ENCODE results near the gene PLAAT2. TPM values are rescaled to one million over a fixed set of nuclear protein-coding genes. Genes with fewer than 3 reads are reported as not detected.

Gene PLAAT2
- total and polyA plus RNA-seq, 10 donors = 0.16 to 1.3 (median 0.18) TPM; not detected in 7

DNA sequence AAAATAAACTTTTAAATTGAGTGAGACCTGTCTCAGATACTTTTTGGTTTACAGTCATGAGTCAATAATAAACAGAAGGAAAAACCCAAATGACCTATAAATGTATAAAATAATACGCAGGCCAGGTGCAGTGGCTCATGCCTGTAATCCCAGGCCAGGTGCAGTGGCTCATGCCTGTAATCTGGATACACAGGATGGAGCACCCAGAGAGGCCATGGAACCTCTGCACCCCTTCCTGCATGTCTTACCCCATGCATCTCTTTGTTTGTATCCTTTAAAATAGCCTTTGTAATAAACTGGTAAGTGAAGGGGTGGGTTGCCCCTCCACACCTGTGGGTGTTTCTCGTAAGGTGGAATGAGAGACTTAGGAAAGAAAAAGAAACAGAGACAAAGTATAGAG lies 35.5 kb downstream of the PLAAT2 start:
- peaks cover 0 to 11% (median 3%) of the 10 kb centered on the region in 8 donors for H3K9me3 ChIP-seq
- H3K4me1 ChIP-seq = peaks cover 8 to 35% (median 16%) of the 10 kb centered on the region in 6 donors
- no peak for DNase-seq
- H3K4me3 ChIP-seq = no peak overlapping the region
- H3K27me3 ChIP-seq (replicated peaks in 1 of 7) = no peaks in the 10 kb centered on the region
- TF ChIP-seq, protein P1, sequence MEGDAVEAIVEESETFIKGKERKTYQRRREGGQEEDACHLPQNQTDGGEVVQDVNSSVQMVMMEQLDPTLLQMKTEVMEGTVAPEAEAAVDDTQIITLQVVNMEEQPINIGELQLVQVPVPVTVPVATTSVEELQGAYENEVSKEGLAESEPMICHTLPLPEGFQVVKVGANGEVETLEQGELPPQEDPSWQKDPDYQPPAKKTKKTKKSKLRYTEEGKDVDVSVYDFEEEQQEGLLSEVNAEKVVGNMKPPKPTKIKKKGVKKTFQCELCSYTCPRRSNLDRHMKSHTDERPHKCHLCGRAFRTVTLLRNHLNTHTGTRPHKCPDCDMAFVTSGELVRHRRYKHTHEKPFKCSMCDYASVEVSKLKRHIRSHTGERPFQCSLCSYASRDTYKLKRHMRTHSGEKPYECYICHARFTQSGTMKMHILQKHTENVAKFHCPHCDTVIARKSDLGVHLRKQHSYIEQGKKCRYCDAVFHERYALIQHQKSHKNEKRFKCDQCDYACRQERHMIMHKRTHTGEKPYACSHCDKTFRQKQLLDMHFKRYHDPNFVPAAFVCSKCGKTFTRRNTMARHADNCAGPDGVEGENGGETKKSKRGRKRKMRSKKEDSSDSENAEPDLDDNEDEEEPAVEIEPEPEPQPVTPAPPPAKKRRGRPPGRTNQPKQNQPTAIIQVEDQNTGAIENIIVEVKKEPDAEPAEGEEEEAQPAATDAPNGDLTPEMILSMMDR (IDR thresholded peaks at IDR 0.05 in 8 of 11, conservative IDR thresholded peaks at IDR 0.05 in 3 of 11) = no peak
- TF ChIP-seq POLR2A (IDR thresholded peaks at IDR 0.05) (no peak), POLR2AphosphoS5 (IDR thresholded peaks at IDR 0.05) (no peak)
- WGBS, 5 donors = 73 to 90% (median 84%) methylated on average over 2 of the region's 2 CpGs
- no peak overlapping the region for H3K27ac ChIP-seq
- intact Hi-C loops (cut with DNase I; ENCODE audit: low total_unique reads) = no loop called here
- no peaks in the 10 kb centered on the region for H3K36me3 ChIP-seq

DNA sequence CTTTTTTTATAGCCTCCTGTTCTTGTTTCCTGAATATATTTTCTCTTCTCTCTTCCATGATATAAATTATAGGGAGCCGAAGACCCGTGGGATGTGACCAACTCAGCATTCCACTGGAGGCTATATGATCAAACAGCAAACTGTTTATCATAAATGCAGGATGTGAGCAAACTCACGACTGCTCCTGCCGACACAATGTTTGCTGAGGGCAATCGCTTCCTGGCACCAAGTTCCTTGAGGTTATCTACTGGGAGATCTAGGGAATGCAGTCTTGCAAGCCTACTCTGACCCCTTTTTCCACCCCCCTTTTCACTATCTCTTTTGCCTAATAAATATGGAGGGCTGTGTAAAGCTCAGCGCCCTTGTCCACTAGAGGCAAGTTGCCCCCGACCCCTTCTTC lies 40.0 kb downstream of the PLAAT2 start:
- TF ChIP-seq POLR2AphosphoS5 (IDR thresholded peaks at IDR 0.05) = no peak
- TF ChIP-seq, protein P1 (IDR thresholded peaks at IDR 0.05 in 8 of 11, conservative IDR thresholded peaks at IDR 0.05 in 3 of 11) = no peak
- TF ChIP-seq POLR2A (IDR thresholded peaks at IDR 0.05) = no peak
- H3K36me3 ChIP-seq = no peaks in the 10 kb centered on the region
- H3K27me3 ChIP-seq (replicated peaks in 1 of 7) = no peaks in the 10 kb centered on the region
- no peak for DNase-seq
- 82 to 92% (median 87%) methylated on average over 7 of the region's 7 CpGs for WGBS, 5 donors
- no peak overlapping the region for H3K27ac ChIP-seq
- H3K4me3 ChIP-seq = no peak overlapping the region
- H3K4me1 ChIP-seq = peaks cover 0 to 23% (median 3%) of the 10 kb centered on the region in 6 donors
- intact Hi-C loops (cut with DNase I; ENCODE audit: low total_unique reads) = no loop called here
- peaks cover 0 to 11% (median 5%) of the 10 kb centered on the region in 8 donors for H3K9me3 ChIP-seq

DNA sequence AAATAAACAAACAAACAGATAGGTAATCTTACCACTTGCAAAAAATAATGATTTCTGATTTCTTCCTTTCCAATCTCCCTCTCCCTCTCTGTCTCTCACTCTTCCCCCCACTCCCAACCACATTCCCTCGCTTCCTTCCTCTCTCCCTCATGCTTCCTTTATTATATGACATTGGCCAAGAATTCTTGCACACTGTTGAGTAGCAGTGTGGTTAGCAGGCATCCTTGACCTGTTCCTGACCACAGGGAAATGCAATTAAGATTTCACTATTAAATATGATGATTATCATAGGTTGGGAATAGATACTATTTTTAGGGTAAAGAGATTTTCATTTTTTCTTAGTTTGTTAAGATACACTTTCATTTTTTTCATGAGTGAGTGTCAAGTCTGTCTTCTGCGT lies 41.3 kb downstream of the PLAAT2 start:
- no peak for TF ChIP-seq POLR2AphosphoS5 (IDR thresholded peaks at IDR 0.05)
- TF ChIP-seq, protein P1 (IDR thresholded peaks at IDR 0.05 in 8 of 11, conservative IDR thresholded peaks at IDR 0.05 in 3 of 11) = no peak
- TF ChIP-seq POLR2A (IDR thresholded peaks at IDR 0.05) = no peak
- no peak for DNase-seq
- Histone ChIP-seq H3K27me3 (replicated peaks in 1 of 7) (no peaks in the 10 kb centered on the region), H3K9me3 (peaks cover 0 to 11% (median 5%) of the 10 kb centered on the region in 8 donors), H3K4me3 (no peak overlapping the region), H3K27ac (no peak overlapping the region), H3K36me3 (peaks cover 0 to 9% (median 0%) of the 10 kb centered on the region in 6 donors), H3K4me1 (peaks cover 0 to 16% (median 3%) of the 10 kb centered on the region in 6 donors)
- intact Hi-C loops (cut with DNase I; ENCODE audit: low total_unique reads) = no loop called here
- 40 to 67% (median 50%) methylated on average over 2 of the region's 2 CpGs for WGBS, 5 donors

DNA sequence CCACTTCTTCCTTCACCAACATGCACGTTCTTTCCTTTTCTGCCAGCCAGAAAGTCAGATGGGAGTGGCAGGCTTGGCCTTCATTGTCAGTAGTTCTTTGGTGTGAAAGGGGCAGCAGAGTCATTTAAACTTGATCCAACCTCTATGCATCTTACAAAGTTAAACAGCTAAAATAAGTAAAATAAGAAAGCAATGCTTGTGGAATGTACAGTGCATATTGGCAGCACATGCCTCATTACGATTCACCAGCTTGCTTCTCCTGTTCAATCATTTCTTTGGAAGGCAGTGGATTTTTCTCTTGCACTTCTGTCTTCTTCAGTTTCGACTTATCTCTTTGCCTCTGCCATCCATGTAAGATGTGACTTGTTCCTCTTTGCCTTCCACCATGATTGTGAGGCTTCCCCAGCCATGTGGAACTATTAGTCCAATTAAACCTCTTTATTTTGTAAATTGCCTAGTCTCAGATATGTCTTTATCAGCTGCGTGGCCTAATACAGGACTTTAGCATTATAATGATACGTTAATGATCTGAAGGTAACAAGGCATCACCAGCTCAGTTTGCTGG lies 42.5 kb downstream of the PLAAT2 start:
- Histone ChIP-seq H3K27ac (no peak overlapping the region), H3K4me1 (peaks cover 0 to 16% (median 3%) of the 10 kb centered on the region in 6 donors), H3K9me3 (peaks cover 0 to 11% (median 5%) of the 10 kb centered on the region in 8 donors), H3K36me3 (peaks cover 0 to 22% (median 0%) of the 10 kb centered on the region in 6 donors), H3K27me3 (replicated peaks in 1 of 7) (no peaks in the 10 kb centered on the region), H3K4me3 (no peak overlapping the region)
- WGBS, 5 donors = 89 to 96% (median 93%) methylated on average over 5 of the region's 5 CpGs
- intact Hi-C loops (cut with DNase I; ENCODE audit: low total_unique reads) = no loop called here
- TF ChIP-seq POLR2AphosphoS5 (IDR thresholded peaks at IDR 0.05) = no peak
- TF ChIP-seq, protein P1 (IDR thresholded peaks at IDR 0.05 in 8 of 11, conservative IDR thresholded peaks at IDR 0.05 in 3 of 11) = no peak
- no peak for DNase-seq

Measured in spleen (tissue), 11 donors.